Measurements from ENCODE around the gene ACADVL.

The ACADVL gene

DNA sequence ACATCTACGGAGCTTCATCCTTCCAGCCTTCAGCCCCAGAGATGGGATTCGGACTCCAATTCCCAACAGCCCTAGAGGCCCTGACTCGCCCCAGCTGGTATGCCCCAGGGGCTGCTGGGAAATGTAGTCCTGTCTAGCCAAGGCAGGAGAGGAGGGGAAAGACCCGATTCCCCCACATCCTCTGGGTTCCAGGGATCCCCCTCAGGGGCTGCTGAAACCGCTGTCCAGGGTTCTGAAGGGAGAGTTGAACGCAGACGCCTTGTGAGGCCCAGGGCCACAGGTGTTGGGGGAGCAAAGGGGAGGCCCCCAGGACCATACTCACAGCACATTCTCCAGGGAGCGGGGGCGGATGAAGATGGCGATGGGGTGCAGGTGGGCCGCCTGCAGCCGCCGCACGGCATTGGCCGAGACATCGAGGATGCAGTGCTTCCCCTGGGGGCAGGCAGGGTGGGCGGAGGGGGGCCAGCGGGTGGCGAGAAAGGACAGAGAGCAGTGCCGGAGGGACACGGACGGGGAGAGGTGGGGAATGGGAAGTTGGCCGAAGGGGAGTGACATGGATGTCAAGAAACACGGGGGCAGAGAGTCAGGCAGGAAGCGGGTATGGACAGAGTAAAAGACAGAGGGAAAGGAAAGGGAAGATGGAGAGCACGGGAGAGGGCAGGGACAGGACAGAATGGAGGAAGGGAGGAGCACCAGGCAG lies 28.0 kb upstream of the ACADVL start:
- FAIRE-seq: no peak

DNA sequence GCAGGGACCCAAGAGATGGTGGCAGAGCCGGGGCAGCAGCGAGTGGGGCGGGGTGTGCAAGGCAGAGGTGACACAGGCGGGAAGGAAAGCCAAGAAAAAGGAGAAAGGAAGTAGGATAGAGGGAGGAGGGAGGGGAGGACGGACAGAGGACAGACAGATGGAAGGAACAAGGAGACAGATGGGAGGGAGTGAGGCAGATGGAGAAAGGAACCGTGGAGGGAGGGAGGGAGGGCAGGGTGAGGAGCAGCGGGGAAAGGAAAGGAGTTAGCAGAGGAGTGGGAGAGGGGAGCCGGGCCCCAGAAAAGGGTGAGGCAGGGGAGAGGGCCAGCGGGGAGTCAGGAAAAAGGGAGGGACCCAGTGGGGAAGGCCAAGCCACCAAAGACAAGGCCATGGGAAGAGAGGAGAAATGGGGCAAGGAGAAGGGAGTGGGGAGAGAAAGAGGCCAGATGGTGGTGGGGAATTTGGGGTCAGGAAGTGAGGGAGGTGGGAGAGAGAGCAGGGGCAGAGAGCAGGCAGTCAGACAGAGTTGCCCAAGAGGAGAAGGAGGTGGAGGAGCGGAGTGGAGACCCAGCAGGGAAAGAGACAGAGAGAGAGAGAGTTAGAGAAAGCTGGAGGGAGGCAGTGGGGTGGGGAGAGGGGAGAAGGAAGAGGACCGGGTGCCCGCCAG lies 27.3 kb upstream of the ACADVL start:
- FAIRE-seq: no peak

DNA sequence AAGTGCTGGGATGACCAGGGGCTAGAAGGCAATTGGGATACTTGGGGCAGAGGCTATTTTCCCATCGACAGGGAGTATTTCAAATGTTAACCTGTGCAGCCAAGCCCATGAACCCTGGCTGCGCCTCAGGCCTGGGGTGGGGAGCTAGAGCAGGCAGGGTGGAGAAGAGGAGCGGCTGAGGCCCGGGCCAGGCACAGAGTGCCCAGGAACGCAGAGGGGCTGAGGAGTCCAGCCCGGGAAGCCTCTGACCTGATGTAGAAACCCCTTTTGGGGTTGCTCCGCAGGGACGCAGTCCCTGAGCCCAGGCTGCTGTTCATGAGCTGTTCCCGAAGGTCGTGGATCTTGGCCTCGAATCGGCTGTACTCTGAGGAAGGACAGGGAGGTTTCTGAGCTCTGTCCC lies 23.8 kb upstream of the ACADVL start:
- FAIRE-seq: no peak

- no peak for FAIRE-seq
These were observed 22.9 kb upstream of the ACADVL start for GRCh38 chr17:7196651-7197401.

DNA sequence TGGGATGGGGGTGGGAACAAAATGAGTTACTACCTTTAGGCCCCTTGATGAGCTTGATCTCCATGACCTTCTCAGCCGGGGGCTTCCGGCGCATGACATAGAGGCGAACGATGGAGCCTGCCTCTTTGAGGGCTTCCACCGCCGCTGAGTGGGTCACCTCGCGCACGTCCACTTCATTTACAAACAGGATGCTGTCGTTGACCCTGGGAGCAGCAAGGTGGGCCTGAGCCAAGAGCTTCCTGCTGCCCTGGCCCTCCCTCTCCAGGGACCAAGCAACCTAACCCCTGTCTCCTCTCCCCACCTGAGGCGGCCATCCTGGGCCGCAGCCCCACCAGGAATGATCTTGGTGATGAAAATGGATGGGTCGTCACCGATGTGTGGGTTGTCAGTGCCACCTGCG lies 16.3 kb upstream of the ACADVL start:
- FAIRE-seq: no peak

DNA sequence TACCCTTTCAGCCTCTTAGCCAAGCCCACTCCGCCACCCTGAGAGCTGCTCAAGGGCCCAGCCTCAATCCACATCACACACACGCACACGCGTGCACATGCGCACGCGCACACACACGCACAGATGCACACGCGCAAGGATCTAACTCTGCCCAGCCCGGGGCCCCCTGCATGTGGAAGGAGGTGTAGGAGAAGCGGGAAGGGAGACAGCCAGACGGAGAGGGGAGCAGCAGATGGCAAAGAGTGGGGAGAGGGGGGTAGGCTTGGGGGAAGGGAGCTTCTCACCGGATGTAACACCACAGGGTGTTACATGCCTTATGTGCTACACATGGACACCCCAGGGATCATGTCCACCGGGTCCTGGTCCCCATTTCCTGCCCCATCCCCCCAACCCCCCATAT lies 15.4 kb upstream of the ACADVL start:
- no peak for FAIRE-seq

GRCh38 chr17:7204828-7205461 lies 14.8 kb upstream of the ACADVL start:
- FAIRE-seq: no peak

GRCh38 chr17:7205561-7205960 lies 14.2 kb upstream of the ACADVL start:
- FAIRE-seq: no peak

DNA sequence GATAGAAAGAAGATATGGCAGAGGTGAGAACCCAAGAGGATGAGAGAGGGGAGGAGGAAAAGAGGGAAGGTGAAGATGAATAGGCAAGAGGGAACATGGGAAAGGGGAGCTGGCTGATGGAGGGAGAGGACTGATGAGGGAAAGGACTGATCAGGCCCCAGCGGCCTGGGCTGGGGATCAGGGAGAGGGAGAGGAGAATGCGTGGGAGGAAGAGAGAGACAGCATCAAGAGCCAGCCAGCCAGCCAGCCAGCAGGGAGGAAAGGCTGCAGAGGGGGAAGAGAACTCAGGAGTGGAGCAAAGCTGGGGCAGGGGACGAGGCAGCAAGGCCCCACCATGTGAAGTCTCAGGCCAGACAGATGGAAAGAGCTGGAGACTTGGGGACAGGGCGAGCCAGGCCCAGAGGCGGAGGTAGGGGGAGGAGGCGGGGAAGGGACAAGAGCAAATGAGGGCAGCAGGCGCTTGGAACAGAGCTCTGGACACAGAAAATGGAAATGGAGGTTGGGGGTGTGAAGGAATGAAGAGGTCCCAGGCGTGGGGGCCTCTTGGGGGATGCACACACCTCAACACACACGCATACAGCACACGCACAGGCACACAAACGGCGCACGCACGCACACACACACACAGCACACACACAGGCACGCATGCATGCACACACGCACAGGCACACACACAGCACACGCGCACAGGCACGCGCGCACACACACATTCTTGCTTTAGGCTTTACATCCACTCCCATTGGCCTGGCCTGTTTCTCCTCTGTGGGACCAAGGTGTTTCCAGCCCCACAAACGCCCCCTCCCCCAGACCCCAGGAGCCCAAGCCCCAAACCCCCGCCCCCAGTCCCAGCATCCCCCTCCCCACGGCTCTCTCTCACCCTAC lies 12.4 kb upstream of the ACADVL start:
- FAIRE-seq: no peak

- FAIRE-seq: no peak
These were observed 11.6 kb upstream of the ACADVL start for GRCh38 chr17:7208027-7208571.

DNA sequence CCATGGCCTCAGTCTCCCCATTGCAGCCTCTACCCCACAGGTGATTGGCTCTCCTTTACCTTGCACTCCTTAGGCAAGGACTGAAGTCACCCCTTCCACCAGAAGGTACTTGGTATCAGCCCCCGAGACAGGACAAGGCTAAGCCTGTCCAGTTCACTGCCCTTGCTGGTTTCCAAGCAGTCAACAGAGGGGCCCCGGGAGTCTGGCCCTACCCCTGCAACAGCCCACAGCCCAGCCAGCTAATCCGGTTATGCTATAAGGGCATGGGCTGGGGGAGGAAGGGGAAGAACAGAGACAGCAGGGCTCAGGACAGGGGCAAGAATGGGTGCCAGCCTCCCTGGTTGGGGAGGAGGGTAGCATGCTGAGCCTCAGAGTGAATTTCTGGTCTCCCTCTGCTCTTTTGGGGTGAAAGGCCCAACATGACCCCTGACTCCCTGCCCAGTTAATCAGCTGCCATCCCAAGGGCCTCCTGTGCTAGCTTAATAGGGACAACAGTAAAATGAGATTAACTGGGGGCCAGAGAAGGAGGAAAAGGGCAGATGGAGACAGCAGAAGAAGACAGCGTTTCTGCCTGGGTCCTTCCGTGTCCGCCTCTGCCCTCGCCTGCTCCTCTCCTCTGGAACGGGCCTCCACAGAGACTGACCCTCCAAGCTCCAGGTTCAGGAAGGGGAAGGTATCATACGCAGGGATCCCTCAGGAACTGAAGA lies 10.8 kb upstream of the ACADVL start:
- no peak for FAIRE-seq

DNA sequence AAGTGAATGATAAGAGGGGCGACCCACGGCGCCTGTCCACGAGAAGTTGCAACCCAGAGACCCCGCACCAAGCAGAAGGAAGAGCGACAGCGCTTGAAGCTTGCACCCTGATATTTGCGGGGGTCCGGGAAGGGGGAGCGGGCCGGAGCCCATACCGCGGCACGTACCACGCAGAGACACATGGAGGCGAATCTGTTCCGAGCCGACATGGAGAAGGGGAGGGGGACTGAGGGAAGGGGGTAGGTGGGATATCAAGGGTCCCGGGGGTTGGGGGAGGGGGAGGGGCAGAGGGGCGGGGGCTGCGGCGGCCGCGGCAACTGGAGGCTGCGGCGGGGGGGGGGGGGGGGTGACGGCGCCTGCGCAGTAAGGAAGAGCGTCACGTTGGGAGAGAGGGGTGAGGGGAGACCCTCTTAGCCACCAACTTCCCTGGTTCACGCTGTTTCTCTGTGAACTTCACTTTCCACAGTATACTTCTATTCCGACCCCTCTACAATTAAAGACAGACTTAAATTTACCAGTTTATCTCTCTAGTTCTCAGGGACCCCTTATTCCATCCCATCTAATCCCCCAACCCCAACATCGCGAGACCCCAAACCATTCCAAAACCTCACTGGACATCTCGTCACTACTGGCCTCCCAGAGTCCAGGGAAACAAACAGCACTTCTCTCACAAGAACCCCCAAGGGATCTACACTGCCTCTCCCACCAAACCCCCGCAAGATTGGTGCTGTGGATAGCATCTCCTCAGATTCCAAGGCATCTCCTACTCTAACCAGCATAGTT lies 8.1 kb upstream of the ACADVL start:
- FAIRE-seq: no peak

DNA sequence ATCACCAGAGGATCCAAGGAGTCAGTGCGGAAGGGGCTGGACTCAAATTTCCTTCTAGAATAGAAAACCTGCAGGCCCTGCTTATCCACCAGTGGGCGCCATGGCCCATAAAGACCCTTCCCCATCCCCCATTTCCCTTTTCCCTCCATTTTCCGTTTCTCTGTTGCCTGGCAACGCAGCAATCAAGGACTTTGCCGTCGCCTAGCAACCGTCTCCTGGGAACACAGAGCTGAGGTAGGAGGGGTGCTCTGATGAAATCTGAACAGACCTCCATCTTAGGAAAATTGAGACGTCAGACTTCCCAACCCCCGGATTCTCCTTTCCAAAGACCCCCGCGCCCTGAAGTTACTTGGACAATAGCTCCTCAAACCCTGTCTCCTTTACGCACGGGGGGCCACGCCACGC lies 5.8 kb upstream of the ACADVL start:
- FAIRE-seq: no peak

GRCh38 chr17:7214300-7215135 lies 5.2 kb upstream of the ACADVL start:
- FAIRE-seq: peak; percentile 96

DNA sequence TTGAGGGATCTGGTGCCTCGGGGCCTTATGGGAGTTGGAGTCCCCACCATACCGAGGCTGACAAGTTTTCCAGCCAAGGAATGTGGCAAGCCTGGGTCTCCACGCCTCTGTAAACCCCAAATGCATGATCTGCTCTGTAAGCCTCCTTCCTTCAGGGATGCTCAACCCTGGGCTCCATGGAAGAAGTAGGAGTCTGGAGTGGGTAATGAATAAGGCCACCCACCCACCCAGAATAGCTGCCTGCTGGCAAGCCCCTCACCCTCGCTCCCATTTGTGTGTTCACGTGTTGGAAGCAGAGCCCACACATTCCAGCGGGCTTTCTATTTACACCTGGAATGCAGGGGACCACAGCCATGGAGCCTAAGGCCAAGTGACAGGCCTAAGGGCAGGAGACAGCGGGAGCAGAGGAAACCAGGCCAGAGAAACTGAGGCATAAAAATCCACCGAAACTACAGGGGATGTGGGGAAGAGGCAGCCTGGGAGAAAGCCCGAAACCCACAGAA lies 4.6 kb upstream of the ACADVL start:
- peak; percentile 93 for FAIRE-seq

GRCh38 chr17:7215652-7216180 lies 4.0 kb upstream of the ACADVL start:
- no peak for FAIRE-seq

DNA sequence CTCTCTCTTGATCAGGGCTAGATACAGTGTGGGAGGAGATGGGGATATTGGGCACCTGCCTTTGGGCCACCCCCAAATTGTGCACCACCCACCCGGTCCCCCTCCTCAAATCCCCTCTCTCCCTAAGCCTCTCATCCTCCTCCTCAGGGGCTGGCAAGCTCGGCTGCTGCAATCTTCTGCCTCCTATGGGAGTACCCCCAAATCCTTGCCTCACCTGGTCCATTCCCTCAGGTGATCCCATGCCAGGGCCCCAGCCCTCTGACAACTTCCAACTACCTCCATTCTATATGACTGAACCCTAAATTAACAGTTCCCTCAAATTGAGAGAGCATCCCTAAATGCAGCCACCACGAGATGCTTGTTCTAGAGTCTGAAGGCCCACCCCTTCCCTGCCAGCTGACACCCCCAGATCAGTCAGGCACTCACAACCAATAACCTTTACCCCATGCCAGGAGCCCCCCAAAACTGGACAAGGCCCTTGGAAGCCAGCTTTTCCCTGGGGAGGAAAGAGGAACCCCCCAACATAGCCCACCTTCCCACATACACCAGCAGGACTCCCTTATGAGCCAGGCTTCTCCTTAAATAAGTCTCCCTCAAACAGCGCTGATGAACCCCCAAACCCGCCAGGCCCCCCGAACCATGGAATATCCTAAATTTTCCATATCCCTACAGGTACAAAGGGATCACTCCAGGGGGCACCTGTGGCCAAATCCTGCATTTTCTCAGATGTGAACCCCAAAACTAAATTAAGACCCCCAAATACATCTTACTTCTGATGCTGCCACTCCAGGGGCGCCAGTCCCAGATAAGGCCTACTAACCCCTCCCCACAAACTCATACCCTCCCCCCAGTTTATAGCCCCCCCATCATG lies 3.3 kb upstream of the ACADVL start:
- no peak for FAIRE-seq

Measured in TTC549 (cell line).